ENCODE results near the gene THSD7A. TPM values are rescaled to one million over a fixed set of nuclear protein-coding genes. Genes with fewer than 3 reads are reported as not detected.

THSD7A gene
- total RNA-seq, 4 donors from 2014 or later, result 16.2 to 36.4 (median 21.5) TPM

DNA sequence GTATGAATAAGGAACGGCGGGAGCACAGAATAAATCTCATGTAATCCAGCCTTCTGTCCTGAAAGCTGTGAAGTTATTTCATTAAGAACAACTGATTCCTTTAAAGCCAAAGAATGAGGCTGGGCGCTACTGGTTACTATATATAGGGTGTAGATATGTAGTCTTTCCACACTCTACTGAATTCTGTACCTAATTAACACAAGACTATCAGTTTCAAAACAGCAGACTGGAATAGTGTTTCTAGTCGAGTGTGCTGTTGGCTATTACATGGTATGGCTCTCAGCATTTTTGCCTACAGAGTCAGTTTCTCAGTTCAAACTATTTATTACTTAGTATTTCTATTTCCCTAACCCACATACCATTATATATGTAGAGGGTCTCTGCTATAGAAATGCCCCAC, 163.3 kb downstream of the THSD7A start:
- Histone ChIP-seq H3K27me3 (no peaks in the 10 kb centered on the region), H3K36me3 (no peaks in the 10 kb centered on the region), H3K27ac (no peak overlapping the region), H3K9me3 (no peaks in the 10 kb centered on the region), H3K4me1 (no peaks in the 10 kb centered on the region), H3K4me3 (no peak overlapping the region)
- TF ChIP-seq POLR2A (IDR thresholded peaks at IDR 0.05) (no peak), CTCF (IDR thresholded peaks at IDR 0.05) (no peak)
- no peak for DNase-seq
- intact Hi-C loops (cut with DNase I; ENCODE audit: low total_unique reads), result no loop called here

DNA sequence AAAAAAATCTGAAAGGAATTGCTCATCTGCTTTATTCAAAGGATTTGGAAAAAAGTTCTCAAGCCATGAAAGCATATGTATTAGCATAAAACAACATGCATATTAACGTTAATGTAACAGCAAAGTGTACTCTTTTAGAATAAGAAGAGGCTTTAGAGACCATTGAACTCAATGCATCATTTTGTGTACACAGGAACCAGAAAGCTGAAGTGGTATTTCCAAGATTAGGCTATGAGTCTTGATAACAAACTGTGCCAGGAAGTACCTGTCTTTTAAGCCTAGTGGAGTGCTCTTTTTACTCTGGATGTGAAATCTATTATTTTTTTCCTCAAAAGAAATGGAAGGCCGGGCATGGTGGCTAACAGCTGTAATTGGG, 164.2 kb downstream of the THSD7A start:
- no peaks in the 10 kb centered on the region for H3K27me3 ChIP-seq
- no peaks in the 10 kb centered on the region for H3K4me1 ChIP-seq
- H3K9me3 ChIP-seq, result no peaks in the 10 kb centered on the region
- H3K27ac ChIP-seq, result no peak overlapping the region
- intact Hi-C loops (cut with DNase I; ENCODE audit: low total_unique reads), result no loop called here
- no peaks in the 10 kb centered on the region for H3K36me3 ChIP-seq
- H3K4me3 ChIP-seq, result no peak overlapping the region
- DNase-seq, result no peak
- TF ChIP-seq POLR2A (IDR thresholded peaks at IDR 0.05) (no peak), CTCF (IDR thresholded peaks at IDR 0.05) (no peak)

DNA sequence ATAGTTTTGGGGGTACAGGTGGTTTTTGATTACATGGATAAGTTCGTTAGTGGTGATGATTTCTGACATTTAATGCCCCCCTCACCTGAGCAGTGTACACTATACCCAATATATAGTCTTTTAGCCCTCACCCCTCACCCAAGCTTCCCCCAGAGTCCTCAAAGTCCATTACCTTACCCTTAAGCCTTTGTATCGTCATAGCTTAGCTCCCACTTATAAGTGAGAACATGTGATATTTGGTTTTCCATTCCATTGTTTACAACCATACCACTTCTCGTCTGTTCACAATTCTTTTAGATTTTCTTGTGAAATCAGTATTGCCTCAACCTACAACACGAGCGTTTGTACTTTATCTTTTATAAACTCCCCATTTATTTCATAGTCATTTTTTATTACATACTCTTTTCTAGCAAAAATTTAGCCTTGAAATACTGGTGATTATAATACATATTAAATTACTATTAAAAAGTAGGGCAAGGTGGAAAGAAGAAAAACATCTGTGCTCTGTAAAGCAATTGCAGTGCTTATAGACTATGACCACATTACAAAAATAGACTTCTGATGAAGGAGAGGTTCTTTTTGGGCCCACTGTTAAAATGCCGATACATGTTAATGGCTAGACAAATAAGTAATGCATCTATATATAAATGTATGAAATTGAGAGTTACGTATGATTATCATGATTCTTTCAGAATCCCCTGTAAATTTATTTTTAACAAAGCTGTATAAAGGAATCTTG, 164.8 kb downstream of the THSD7A start:
- no peaks in the 10 kb centered on the region for H3K36me3 ChIP-seq
- H3K27me3 ChIP-seq, result no peaks in the 10 kb centered on the region
- H3K4me1 ChIP-seq, result no peaks in the 10 kb centered on the region
- DNase-seq, result no peak
- intact Hi-C loops (cut with DNase I; ENCODE audit: low total_unique reads), result no loop called here
- no peaks in the 10 kb centered on the region for H3K9me3 ChIP-seq
- H3K4me3 ChIP-seq, result no peak overlapping the region
- no peak overlapping the region for H3K27ac ChIP-seq
- no peak for TF ChIP-seq POLR2A (IDR thresholded peaks at IDR 0.05)
- TF ChIP-seq CTCF (IDR thresholded peaks at IDR 0.05), result no peak

DNA sequence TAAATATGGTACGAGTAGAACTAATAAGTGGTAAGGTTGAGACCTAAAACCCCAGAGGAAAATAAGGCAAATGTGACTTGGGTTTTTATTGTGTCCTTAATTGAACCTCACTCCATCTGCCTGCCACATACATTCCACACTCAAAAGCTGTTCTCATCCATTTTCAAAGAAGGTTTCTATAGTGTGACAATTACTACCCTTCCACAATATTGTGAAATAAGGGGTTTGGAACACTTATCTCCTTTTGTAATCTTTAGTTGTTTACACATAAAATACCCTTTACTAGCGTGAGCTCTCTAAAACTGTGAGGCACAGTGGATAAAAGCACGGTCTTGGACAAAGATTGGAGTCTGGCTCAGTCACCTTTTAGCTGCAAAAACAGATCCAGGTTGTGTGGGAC, 166.6 kb downstream of the THSD7A start:
- no peak for TF ChIP-seq POLR2A (IDR thresholded peaks at IDR 0.05)
- no peak for TF ChIP-seq CTCF (IDR thresholded peaks at IDR 0.05)
- DNase-seq, result no peak
- H3K9me3 ChIP-seq, result no peaks in the 10 kb centered on the region
- no peak overlapping the region for H3K27ac ChIP-seq
- H3K27me3 ChIP-seq, result no peaks in the 10 kb centered on the region
- H3K4me1 ChIP-seq, result no peaks in the 10 kb centered on the region
- no peaks in the 10 kb centered on the region for H3K36me3 ChIP-seq
- intact Hi-C loops (cut with DNase I; ENCODE audit: low total_unique reads), result no loop called here
- H3K4me3 ChIP-seq, result no peak overlapping the region

DNA sequence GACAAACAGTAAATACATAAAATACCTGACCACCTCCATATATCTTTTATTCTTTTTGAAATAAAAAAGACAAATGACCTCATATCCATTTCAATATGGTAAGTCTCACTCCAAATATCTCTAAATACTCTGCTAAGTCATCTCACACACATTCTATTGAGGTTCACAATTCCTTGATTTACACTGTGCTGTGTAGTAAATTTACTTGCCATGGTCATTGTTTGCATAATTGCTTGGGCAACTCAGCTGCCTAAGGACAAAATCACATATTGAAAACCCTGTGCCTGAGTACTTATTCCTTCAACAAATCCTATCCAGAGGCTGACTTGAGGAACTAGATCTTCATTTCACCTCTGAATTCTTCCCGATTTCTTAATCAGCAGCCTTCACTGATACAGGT, 176.4 kb downstream of the THSD7A start:
- H3K27me3 ChIP-seq, result no peaks in the 10 kb centered on the region
- DNase-seq, result no peak
- H3K4me3 ChIP-seq, result no peak overlapping the region
- intact Hi-C loops (cut with DNase I; ENCODE audit: low total_unique reads), result no loop called here
- H3K27ac ChIP-seq, result no peak overlapping the region
- H3K36me3 ChIP-seq, result no peaks in the 10 kb centered on the region
- no peaks in the 10 kb centered on the region for H3K4me1 ChIP-seq
- H3K9me3 ChIP-seq, result no peaks in the 10 kb centered on the region
- TF ChIP-seq CTCF (IDR thresholded peaks at IDR 0.05), result no peak
